GM19397 (cell line): Measurements from ENCODE around the gene HIVEP3.

Source experiments
- ATAC-seq: cut with Tn5 transposase; IDR thresholded peaks from one replicate; pipeline ENCODE4 v1.9.1; 2021; ENCODE audit warnings: mild to moderate bottlenecking, moderate library complexity; ENCODE audit not compliant: unreplicated experiment

HIVEP3 gene

DNA sequence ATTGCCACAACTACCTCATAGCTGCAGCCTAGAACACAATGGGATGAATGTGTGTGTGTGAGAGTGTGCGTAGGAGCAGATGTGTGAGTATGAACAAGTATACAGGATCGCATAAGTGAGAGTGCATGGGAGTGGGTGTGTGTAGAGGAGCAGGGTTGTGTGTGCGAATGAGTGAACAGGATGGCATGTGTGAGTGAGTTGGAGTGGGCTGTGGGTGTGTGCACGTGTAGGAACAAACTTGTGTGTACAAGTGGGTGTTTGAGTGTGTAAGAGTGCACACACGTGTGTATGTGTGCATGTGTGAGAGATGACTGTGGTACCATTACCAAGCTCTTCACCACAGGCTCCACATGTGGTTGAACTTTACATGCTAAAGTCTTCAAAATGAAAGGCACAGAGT, 258.8 kb downstream of the HIVEP3 start:
- ATAC-seq, result no peak

- no peak for ATAC-seq
Measured at GRCh38 chr1:41659159-41659495, 259.6 kb downstream of the HIVEP3 start.

DNA sequence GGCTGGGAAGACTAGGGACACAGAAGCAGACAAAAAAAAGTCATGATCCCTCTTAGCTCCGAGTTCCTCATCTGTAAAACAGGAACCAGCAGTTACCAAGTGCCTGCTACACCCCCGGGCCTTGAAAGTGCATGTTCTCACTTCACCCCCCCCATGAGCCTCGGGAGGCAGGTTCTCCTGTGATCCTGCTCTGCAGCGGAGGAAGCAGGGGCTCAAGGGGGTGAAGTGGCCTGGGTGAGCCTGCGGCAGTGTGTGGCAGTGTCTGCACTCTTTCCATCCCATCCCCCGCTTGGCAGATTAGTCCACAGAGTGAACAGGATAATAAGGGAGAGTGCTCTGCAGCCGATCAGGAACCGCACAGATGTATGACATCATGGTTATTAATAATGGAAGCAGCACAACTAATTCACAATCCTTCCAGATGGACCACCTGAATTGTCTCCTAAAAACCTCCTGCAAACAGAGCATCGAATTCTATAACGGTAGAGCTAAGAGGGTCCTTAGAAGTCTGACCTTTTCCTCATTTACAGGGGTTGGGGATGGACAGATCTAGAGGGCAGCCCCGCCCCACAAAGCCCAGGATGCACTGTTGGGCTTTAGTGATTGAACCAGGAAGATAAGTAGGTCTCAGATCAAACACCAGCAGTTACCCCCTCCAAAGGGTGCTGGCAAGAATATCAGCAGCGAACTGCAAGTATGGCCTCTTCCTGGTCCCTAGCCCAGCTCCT, 260.1 kb downstream of the HIVEP3 start:
- ATAC-seq, result no peak

DNA sequence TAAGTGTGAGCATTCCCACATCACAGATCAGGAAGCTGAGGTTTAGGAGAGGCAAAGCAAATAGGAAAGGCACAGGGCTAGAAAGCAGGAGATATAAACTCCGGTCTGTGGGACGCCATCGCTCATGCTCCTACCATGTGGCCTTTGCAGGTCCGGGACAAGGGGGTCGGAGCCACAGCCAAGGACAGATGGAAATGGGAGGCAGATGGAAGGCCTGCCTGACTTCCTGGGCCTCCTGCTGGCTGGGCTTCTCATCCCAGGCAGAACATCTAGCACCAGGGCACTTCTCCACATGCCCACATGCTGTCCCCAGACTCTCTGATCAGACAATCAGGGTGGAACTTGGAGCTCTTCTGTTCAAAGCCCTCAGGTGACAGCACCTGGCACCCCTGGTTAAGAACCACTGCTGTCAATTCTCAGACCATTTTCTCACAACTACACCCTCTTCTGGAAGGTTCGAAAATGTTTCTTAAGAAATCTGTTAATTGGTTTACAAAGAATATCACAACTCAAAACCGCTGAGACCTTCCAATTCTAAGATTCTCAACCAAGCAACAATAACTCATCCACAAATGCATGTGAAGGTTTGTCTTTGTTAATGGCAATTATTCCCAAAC, 260.9 kb downstream of the HIVEP3 start:
- ATAC-seq, result no peak

DNA sequence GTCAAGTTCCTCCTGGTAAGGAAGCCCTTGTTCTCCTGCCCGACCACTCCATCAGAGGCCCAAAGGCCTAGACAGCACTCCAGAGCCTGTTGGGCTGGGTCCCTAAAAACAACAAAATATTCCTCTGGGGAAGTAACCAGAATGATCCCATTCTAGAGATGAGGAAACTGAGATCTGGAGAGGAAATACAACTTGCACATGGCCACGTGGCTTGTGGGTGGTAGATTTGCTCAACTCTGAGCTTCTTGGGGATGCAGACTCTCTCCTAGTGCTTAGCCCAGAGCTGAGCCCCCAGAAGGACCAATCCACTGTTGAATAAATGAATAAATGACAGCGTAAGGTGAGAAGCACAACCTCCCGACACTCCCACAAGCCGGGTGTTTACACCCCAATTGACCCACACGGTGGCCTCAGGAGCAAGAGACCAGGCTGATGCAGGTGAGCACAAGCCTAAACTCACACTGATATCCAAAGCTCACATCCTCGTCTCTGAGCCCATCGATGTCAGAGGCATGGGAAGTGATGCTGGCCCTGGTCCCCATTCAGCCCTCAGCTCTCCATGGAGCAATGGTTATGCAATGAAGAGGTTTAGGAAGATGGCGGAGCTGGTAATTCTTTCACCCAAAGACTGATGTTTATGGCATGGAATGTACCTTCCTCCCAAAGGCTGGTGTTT, 261.8 kb downstream of the HIVEP3 start:
- ATAC-seq, result no peak

DNA sequence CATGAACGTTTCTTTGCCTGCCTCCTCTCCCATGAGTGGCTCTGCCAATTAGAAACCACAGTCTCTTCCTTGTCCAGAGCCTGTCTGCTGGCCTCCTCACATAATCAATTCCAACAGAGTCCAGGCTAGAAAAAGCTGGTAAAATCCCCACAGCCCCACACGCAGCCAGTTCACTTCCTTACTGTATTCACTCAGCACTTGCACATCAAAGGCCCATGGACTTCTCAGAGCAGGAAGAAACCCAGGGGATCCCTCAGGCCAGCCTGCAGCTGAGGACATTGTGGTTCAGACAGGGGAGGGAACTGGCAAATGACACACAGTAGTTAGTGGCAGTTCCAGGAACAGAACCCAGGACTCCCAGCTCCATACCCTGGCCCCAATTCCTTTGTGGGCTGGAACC, 262.7 kb downstream of the HIVEP3 start:
- no peak for ATAC-seq

DNA sequence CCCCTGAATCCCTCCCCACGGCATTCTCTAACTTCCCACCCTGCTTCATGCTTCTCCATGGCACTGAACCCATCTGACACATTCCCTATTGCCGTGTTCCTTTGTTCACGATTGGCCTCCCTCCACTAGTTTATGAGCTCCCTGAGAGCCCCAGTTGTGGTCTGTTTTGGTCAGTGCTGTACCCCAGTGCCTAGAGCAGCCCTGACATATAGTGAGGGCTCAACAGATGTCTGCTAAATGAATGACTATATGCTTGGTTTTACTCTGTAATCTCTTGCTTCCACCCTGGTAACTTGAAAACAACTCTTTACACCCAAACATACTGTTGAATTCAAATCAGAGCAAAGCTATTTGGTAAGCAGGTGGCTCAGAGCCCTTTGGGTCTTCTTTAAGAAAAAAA, 263.1 kb downstream of the HIVEP3 start:
- no peak for ATAC-seq

GRCh38 chr1:41653574-41653973, 265.1 kb downstream of the HIVEP3 start:
- no peak for ATAC-seq

DNA sequence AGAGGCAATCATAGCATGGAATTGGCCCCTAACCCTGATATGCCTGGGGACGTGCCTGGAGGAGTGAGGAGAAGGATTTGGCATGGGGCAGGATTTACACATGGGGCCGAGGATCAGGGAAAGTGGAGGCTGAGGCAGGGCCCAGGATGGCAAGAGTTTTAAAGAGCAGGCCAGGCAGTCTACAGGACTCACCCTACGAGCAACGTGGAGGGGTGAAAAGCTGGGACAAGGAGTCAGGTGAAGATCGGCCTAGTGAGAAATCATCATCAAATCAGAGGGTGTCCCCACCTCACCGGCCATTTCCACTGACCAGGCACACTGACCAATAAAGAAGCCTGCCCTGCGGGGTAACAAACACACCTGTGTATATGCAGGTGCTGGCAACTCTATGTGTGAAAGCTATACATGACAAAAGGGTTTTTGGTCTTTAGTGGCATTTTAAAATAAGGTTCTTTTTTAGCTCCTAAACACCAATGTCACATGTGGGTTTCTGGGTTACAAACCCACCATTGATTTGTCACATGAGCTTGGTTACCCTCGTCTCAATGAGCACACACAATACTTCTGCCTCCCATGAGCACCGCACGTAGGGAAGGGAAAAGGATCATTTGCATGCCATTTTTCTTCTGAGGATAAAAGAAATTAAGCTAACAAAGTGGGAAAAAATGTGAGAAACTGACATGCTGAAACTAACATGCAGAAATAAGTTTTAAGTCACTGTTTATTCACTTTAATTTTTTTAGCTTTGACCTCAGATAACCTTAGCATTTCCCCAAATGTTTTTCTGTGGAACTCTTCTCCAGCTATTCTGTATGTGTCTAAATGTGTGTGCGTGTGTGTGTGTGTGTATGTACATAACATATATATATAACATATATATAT, 266.1 kb downstream of the HIVEP3 start:
- no peak for ATAC-seq

- ATAC-seq, result no peak
Measured at GRCh38 chr1:41650028-41650880, 268.5 kb downstream of the HIVEP3 start.

- no peak for ATAC-seq
Measured at GRCh38 chr1:41649396-41650027, 269.2 kb downstream of the HIVEP3 start.

DNA sequence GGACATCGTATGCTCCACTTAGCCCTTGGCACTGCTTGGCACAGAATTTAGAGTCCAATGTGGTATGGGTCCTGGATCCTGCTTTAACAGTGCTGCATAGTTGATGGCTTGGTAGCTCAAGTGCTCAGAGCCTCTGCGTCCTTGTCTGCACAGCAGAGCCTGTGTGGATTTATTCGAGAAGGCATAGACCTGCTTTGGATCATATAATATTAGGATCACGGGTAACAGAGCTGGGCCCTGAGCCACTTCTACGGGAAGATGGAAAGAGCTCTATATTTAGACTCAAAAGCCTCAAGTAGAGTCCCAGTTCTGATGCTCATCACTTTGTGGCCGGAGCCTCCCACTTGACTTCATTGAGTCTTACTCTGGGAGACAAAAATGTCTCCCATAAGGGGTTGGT, 269.9 kb downstream of the HIVEP3 start:
- no peak for ATAC-seq

GRCh38 chr1:41648230-41648629, 270.5 kb downstream of the HIVEP3 start:
- no peak for ATAC-seq

DNA sequence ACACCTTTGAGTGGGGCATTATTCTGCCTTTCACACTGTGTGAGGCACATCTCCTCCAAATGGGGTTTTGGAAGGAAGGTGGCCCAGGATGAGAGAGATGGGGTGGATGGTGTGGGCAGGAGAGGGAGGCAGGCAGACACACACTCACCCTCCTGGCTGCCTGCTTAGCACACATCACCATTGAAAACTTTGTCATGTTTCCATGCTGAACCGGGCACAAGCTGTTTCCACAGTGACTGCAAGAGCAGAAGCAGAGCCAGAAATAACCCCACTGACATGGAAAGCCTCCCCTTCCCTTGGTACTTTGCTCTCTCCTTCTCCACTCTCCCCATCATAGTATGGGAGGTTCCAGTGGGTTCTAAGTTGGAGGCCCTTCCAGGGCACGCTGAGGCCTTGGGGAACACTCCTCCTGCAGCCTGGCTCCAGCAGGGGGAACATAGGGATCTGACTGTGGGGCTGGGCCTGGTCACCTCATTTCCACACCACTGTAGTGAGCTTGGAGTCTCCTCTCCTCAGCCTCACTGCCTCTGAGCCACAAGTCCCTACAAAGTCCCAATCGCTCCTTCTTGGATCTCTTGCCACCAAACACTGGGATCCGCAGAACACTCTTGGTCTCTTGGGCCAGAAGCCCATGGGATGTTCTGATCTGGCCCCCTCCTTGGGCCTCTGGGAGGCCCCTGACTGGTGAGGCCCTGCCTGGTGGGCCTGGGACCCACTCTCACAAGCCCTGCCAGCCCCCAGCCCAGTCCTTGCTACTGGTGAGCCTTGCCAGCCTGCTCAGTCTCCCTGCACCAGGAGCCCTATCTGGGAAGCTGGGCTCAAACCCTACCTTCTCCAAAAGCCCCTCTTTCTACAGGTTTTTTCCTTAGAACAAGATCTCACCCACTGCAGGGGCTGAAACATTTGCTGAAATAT, 271.2 kb downstream of the HIVEP3 start:
- ATAC-seq, result no peak

DNA sequence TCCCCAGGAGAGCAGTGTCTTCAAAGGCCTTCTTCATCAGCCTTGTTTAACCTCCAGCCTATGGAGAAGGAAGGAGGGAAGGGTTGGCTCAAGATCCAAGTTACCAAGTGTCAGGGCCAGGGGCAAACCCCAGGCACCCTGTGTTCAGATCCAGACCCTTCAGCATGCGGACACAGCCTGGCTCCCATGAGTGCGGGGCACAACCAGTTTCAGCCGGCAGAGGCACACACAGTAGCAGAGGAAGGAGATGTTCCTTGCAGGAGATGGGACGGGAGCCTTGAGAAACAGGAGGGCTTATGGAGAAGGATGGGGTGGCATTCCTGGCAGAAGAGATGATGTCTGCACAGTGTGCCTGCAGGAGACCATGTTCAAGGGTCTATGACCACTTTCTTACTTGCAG, 272.5 kb downstream of the HIVEP3 start:
- no peak for ATAC-seq

DNA sequence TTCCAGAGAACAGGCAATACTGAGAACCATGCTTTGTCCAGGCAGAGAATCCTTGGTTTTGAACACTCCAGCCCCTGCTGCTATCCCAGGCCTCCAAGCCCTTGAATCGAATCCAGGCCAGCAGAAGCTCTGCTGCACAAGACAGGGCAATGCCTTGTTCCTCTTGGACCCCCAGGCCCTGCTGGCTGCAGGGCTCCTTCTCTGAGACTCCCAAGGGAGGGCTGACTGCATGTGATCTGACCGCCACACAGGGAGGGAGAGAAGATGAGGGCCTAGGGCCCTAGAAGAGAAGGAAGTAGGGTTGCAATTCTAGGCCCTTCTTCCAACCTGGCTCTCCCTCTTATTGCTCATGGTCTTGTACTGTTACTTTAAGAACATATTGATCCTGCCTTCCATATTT, 273.7 kb downstream of the HIVEP3 start:
- no peak for ATAC-seq

GRCh38 chr1:41642922-41643821, 275.6 kb downstream of the HIVEP3 start:
- no peak for ATAC-seq

- ATAC-seq, result no peak
Measured at GRCh38 chr1:41641941-41642527, 276.7 kb downstream of the HIVEP3 start.
